ENCODE data around the gene ZNF665.

- TF ChIP-seq EP300 (IDR thresholded peaks at IDR 0.05) (no peak), POLR2A (IDR thresholded peaks at IDR 0.05; ENCODE audit: low read length) (no peak), NR3C1 (IDR thresholded peaks at IDR 0.05) (no peak), JUN (IDR thresholded peaks at IDR 0.05) (no peak)
Observed at GRCh38 chr19:53224606-53225005, 31.4 kb upstream of the ZNF665 start.

Measured in A549 (cell line).